Ishikawa (cell line): ENCODE measurements around the gene DUS1L.

Source experiments
- CEBPB ChIP-seq: IDR thresholded peaks from 2 replicates; pipeline ENCODE4 v1.6.1; 2012
- CREB1 ChIP-seq: IDR thresholded peaks from 2 replicates; pipeline ENCODE4 v1.6.1; 2012; ENCODE audit warnings: low read depth
- EP300 ChIP-seq: IDR thresholded peaks from 2 replicates; pipeline ENCODE4 v1.6.1; 2012; ENCODE audit warnings: borderline replicate concordance
- MAX ChIP-seq: IDR thresholded peaks from 2 replicates; pipeline ENCODE4 v1.6.1; 2012
- RAD21 ChIP-seq: IDR thresholded peaks from 2 replicates; pipeline ENCODE4 v1.6.1; 2012; ENCODE audit warnings: low read depth
- TAF1 ChIP-seq: IDR thresholded peaks from 2 replicates; pipeline ENCODE4 v1.6.1; 2012; ENCODE audit warnings: low read depth, mild to moderate bottlenecking
- TCF12 ChIP-seq: IDR thresholded peaks from 2 replicates; pipeline ENCODE4 v1.6.1; 2012; ENCODE audit warnings: low read depth
- YY1 ChIP-seq: IDR thresholded peaks from 2 replicates; pipeline ENCODE4 v1.6.1; 2012; ENCODE audit warnings: low read depth
- TF ChIP-seq, protein P1 (sequence below): IDR thresholded peaks from 2 replicates; pipeline ENCODE4 v1.6.1; 2012; ENCODE audit warnings: low read depth, mild to moderate bottlenecking

- TF ChIP-seq RAD21 = no peak
- no peak for TF ChIP-seq CREB1
- TF ChIP-seq YY1 = no peak
- no peak for TF ChIP-seq TAF1
- no peak for TF ChIP-seq CEBPB
- no peak for TF ChIP-seq EP300
- TF ChIP-seq TCF12 = no peak
- TF ChIP-seq MAX = 0 out of 2 replicates have a peak, but pooled peaks have one; percentile 35
- TF ChIP-seq, protein P1, sequence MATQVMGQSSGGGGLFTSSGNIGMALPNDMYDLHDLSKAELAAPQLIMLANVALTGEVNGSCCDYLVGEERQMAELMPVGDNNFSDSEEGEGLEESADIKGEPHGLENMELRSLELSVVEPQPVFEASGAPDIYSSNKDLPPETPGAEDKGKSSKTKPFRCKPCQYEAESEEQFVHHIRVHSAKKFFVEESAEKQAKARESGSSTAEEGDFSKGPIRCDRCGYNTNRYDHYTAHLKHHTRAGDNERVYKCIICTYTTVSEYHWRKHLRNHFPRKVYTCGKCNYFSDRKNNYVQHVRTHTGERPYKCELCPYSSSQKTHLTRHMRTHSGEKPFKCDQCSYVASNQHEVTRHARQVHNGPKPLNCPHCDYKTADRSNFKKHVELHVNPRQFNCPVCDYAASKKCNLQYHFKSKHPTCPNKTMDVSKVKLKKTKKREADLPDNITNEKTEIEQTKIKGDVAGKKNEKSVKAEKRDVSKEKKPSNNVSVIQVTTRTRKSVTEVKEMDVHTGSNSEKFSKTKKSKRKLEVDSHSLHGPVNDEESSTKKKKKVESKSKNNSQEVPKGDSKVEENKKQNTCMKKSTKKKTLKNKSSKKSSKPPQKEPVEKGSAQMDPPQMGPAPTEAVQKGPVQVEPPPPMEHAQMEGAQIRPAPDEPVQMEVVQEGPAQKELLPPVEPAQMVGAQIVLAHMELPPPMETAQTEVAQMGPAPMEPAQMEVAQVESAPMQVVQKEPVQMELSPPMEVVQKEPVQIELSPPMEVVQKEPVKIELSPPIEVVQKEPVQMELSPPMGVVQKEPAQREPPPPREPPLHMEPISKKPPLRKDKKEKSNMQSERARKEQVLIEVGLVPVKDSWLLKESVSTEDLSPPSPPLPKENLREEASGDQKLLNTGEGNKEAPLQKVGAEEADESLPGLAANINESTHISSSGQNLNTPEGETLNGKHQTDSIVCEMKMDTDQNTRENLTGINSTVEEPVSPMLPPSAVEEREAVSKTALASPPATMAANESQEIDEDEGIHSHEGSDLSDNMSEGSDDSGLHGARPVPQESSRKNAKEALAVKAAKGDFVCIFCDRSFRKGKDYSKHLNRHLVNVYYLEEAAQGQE = no peak
Observed at GRCh38 chr17:82107341-82107860, 41.8 kb upstream of the DUS1L start.
